ENCODE measurements around the gene ABLIM2. TPM values are rescaled to one million over a fixed set of nuclear protein-coding genes. Genes with fewer than 3 reads are reported as not detected.

The ABLIM2 gene
- 1.1 and 5.2 TPM in 2 replicates for total RNA-seq

GRCh38 chr4:8158710-8159536 is at the start of gene ABLIM2:
ABLIM2 (minus strand) TSS chr4:8158813; CDS start chr4:8158689, 124 bp downstream.
- DNase-seq (ENCODE audit: low read depth in 2 of 2) = peak; percentile 98 to 99

- no peak for DNase-seq (ENCODE audit: low read depth in 2 of 2)
Measured at GRCh38 chr4:8207314-8207713, 48.7 kb upstream of the ABLIM2 start.

GRCh38 chr4:8205749-8206611 is 47.4 kb upstream of the ABLIM2 start:
- no peak for DNase-seq (ENCODE audit: low read depth in 2 of 2)

- no peak for DNase-seq (ENCODE audit: low read depth in 2 of 2)
Measured at GRCh38 chr4:8205241-8205707, 46.7 kb upstream of the ABLIM2 start.

GRCh38 chr4:8204576-8205227 is 46.1 kb upstream of the ABLIM2 start:
- no peak for DNase-seq (ENCODE audit: low read depth in 2 of 2)

GRCh38 chr4:8203817-8204216 is 45.2 kb upstream of the ABLIM2 start:
- no peak for DNase-seq (ENCODE audit: low read depth in 2 of 2)

GRCh38 chr4:8203052-8203401 is 44.4 kb upstream of the ABLIM2 start:
- no peak for DNase-seq (ENCODE audit: low read depth in 2 of 2)

- no peak for DNase-seq (ENCODE audit: low read depth in 2 of 2)
Measured at GRCh38 chr4:8202108-8203051, 43.8 kb upstream of the ABLIM2 start.

GRCh38 chr4:8201321-8201781 is 42.7 kb upstream of the ABLIM2 start:
- DNase-seq (ENCODE audit: low read depth in 2 of 2) = peak in 1 of 2 donors; percentile 26

- DNase-seq (ENCODE audit: low read depth in 2 of 2) = peak; percentile 44 to 82
Measured at GRCh38 chr4:8200302-8200975, 41.8 kb upstream of the ABLIM2 start.

- peak; percentile 54 to 67 for DNase-seq (ENCODE audit: low read depth in 2 of 2)
Measured at GRCh38 chr4:8199594-8200301, 41.1 kb upstream of the ABLIM2 start.

- DNase-seq (ENCODE audit: low read depth in 2 of 2) = peak; percentile 96 to 98
Measured at GRCh38 chr4:8198906-8199593, 40.4 kb upstream of the ABLIM2 start, which contains the start of gene SH3TC1. SH3TC1 (plus strand) TSS chr4:8199290; CDS start chr4:8205195, 5,905 bp downstream.

GRCh38 chr4:8198206-8198905 is 39.7 kb upstream of the ABLIM2 start:
- no peak for DNase-seq (ENCODE audit: low read depth in 2 of 2)

- DNase-seq (ENCODE audit: low read depth in 2 of 2) = no peak
Measured at GRCh38 chr4:8197521-8197920, 38.9 kb upstream of the ABLIM2 start.

GRCh38 chr4:8195841-8196458 is 37.3 kb upstream of the ABLIM2 start:
- peak in 1 of 2 donors; percentile 52 for DNase-seq (ENCODE audit: low read depth in 2 of 2)

GRCh38 chr4:8195431-8195830 is 36.8 kb upstream of the ABLIM2 start:
- peak; percentile 68 to 70 for DNase-seq (ENCODE audit: low read depth in 2 of 2)

Data from lung microvascular endothelial cell (primary cell).